MCF 10A (cell line): Measurements from ENCODE around the gene CFAP58. TPM values are rescaled to one million over a fixed set of nuclear protein-coding genes. Genes with fewer than 3 reads are reported as not detected.

Experiments used
- BruUV-seq: library from RNA; stranded (reverse); fragments of 400-500 nt; replicated peaks from 2 replicates; lab custom pipeline; 2021; lab: Mats Ljungman, UMichigan
- CTCF ChIA-PET: fragments of 300-600 bp; sonication (Branson Sonifier 250); formaldehyde crosslinking; extraction: SDS; loops from one replicate; lab custom pipeline; 2021; ENCODE audit warnings: antibody characterized with exemption, inconsistent platforms; lab: Yijun Ruan, JAX
- POLR2A ChIA-PET: fragments of 300-600, 350-650 bp; sonication (Branson Sonifier 250); formaldehyde crosslinking; extraction: SDS; loops from one replicate; lab custom pipeline; 2020; ENCODE audit warnings: antibody characterized with exemption, inconsistent platforms; lab: Yijun Ruan, JAX
- DNase-seq: peaks from one replicate; pipeline ENCODE4 v3.0.0-alpha.2; 2018; ENCODE audit not compliant: unreplicated experiment
- H3K27ac Mint-ChIP-seq: one replicate; pipeline ENCODE4 v1.8.0; 2022; ENCODE audit warnings: mild to moderate bottlenecking, low read depth, mixed read lengths; ENCODE audit not compliant: unreplicated experiment
- H3K27me3 Mint-ChIP-seq: one replicate; pipeline ENCODE4 v1.8.0; 2022; ENCODE audit warnings: mixed read lengths; ENCODE audit not compliant: insufficient read depth, unreplicated experiment
- H3K36me3 Mint-ChIP-seq: one replicate; pipeline ENCODE4 v1.8.0; 2022; ENCODE audit warnings: mild to moderate bottlenecking, moderate library complexity, mixed read lengths; ENCODE audit not compliant: insufficient read depth, unreplicated experiment
- H3K4me1 Mint-ChIP-seq: one replicate; pipeline ENCODE4 v1.8.0; 2022; ENCODE audit warnings: mixed read lengths; ENCODE audit not compliant: insufficient read depth, unreplicated experiment
- H3K4me3 Mint-ChIP-seq: one replicate; pipeline ENCODE4 v1.8.0; 2022; ENCODE audit warnings: mild to moderate bottlenecking, moderate library complexity, mixed read lengths; ENCODE audit not compliant: unreplicated experiment
- H3K9me3 Mint-ChIP-seq: one replicate; pipeline ENCODE4 v1.8.0; 2022; ENCODE audit warnings: mixed read lengths; ENCODE audit not compliant: unreplicated experiment
- intact Hi-C: fragments of 100-400 bp; cut with micrococcal nuclease; formaldehyde crosslinking; loops from 2 replicates; pipeline ENCODE4 v1.14.1; 2022
- total RNA-seq: library from RNA; stranded (reverse); gene quantifications from 2 replicates; pipeline ENCODE4 v1.2.3, GENCODE V29; 2022
- TF ChIP-seq, protein P1 (sequence below): fragments of 200-600 bp; IDR thresholded peaks from one replicate; pipeline ENCODE4 v1.8.0; 2022; ENCODE audit warnings: antibody characterized with exemption, mild to moderate bottlenecking; ENCODE audit not compliant: unreplicated experiment

Gene CFAP58
- total RNA-seq, 1 experiment from 2014 or later = 0.89 TPM

DNA sequence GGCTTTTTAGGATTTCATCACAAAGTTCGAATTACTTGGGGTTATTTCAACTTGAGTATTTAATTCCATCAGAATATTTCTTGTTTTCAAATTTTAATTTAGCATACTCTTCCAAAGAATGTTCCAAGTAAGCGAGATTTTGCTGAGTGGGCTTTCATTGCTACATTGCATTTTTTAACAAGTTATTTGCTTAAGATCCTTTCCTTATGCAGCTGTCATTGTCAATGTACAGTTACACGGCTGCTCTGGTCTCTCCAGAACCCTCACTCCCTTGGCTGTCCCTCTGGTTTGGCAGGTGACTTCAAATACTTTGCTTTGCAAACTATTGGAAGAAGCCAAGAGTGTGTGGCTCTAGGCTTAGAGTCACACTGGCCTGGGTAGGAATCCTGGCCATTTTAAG lies 80.0 kb downstream of the CFAP58 start:
- Mint-ChIP-seq H3K4me1 (peaks cover 14% of the 10 kb centered on the region), H3K4me3 (no peak overlapping the region), H3K36me3 (no peaks in the 10 kb centered on the region), H3K27ac (no peak overlapping the region), H3K27me3 (no peaks in the 10 kb centered on the region), H3K9me3 (no peaks in the 10 kb centered on the region)
- BruUV-seq = no TSS peak
- no peak for DNase-seq
- TF ChIP-seq, protein P1, sequence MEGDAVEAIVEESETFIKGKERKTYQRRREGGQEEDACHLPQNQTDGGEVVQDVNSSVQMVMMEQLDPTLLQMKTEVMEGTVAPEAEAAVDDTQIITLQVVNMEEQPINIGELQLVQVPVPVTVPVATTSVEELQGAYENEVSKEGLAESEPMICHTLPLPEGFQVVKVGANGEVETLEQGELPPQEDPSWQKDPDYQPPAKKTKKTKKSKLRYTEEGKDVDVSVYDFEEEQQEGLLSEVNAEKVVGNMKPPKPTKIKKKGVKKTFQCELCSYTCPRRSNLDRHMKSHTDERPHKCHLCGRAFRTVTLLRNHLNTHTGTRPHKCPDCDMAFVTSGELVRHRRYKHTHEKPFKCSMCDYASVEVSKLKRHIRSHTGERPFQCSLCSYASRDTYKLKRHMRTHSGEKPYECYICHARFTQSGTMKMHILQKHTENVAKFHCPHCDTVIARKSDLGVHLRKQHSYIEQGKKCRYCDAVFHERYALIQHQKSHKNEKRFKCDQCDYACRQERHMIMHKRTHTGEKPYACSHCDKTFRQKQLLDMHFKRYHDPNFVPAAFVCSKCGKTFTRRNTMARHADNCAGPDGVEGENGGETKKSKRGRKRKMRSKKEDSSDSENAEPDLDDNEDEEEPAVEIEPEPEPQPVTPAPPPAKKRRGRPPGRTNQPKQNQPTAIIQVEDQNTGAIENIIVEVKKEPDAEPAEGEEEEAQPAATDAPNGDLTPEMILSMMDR = no peak
- ChIA-PET POLR2A (no interaction called here), CTCF (interaction anchor here (0.8 to 1.6 kb wide), 2 partner anchors 9 to 27 kb away, joined by 3 to 6 read pairs; no protein-coding TSS in a partner anchor)
- intact Hi-C loops = no loop called here

- BruUV-seq = no TSS peak
These were observed 81.0 kb downstream of the CFAP58 start for GRCh38 chr10:104434601-104435000.

GRCh38 chr10:104435822-104436221 lies 82.2 kb downstream of the CFAP58 start:
- Mint-ChIP-seq H3K27me3 (no peaks in the 10 kb centered on the region), H3K36me3 (no peaks in the 10 kb centered on the region), H3K4me3 (no peak overlapping the region), H3K27ac (peak overlapping the region; percentile 1), H3K9me3 (no peaks in the 10 kb centered on the region), H3K4me1 (peaks cover 14% of the 10 kb centered on the region)
- intact Hi-C loops = no loop called here
- peak; percentile 77 for DNase-seq
- TF ChIP-seq, protein P1 = no peak
- ChIA-PET CTCF (no interaction called here), POLR2A (no interaction called here)
- no TSS peak for BruUV-seq

More at GRCh38 chr10:104434601-104435000, 81.0 kb downstream of the CFAP58 start:
- H3K4me3 Mint-ChIP-seq = no peak overlapping the region
- no peaks in the 10 kb centered on the region for H3K27me3 Mint-ChIP-seq
- no peak for DNase-seq
- H3K36me3 Mint-ChIP-seq = no peaks in the 10 kb centered on the region
- TF ChIP-seq, protein P1 = no peak
- ChIA-PET CTCF (interaction anchor here (0.8 to 1.6 kb wide), 2 partner anchors 10 to 28 kb away, joined by 3 to 6 read pairs; no protein-coding TSS in a partner anchor), POLR2A (no interaction called here)
- intact Hi-C loops = no loop called here
- no peaks in the 10 kb centered on the region for H3K9me3 Mint-ChIP-seq
- H3K4me1 Mint-ChIP-seq = peaks cover 14% of the 10 kb centered on the region
- H3K27ac Mint-ChIP-seq = no peak overlapping the region

DNA sequence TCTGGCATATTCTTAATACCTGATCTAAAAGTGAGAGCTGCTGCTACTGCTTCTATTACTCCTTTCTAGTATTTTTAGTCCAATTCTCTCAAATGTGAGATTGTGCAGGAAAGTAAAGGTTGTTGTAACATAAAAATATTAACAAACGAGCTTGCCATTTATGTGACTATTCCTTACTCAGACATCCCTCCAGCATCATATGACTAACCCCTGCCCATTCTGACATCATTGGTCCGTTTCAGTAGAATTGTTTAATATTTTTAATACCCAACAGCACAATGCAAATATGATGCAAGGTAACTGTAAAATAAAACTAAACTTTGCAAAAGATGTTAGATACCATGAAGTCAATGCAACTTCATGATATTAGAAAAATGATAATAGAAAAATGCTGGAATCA lies 83.6 kb downstream of the CFAP58 start:
- DNase-seq = no peak
- intact Hi-C loops = no loop called here
- Mint-ChIP-seq H3K36me3 (no peaks in the 10 kb centered on the region), H3K4me1 (peaks cover 20% of the 10 kb centered on the region), H3K27me3 (no peaks in the 10 kb centered on the region), H3K4me3 (no peak overlapping the region), H3K27ac (no peak overlapping the region), H3K9me3 (no peaks in the 10 kb centered on the region)
- ChIA-PET POLR2A (no interaction called here), CTCF (interaction anchor here (0.6 to 1.5 kb wide), 4 partner anchors 11 to 177 kb away, joined by 3 to 4 read pairs (median 3); no protein-coding TSS in a partner anchor)
- no TSS peak for BruUV-seq
- TF ChIP-seq, protein P1 = no peak
